T47D (cell line): Measurements from ENCODE around the gene PPIF.
"Not testable (repeated sequence)": the region's sequence is repeated elsewhere in the genome, so short reads cannot be mapped to it uniquely, and the experiment has no call there.

Experiments
- DNase-seq, 2 experiments: peaks; one replicate each; pipeline versions ENCODE4 v3.0.0 to v3.0.0-alpha.2; 2011 to 2012; ENCODE audit warnings: low read depth in 1 of 2, low spot score in 1 of 2
- JUND ChIP-seq: IDR thresholded peaks from 2 replicates; pipeline ENCODE4 v1.6.1; 2012; ENCODE audit warnings: low read depth
- in situ Hi-C: cut with HindIII; loops from 2 replicates; pipeline ENCODE4 v1.10.0; 2016; ENCODE audit warnings: low sequenced_read_pairs, low pct_unique_long_range_greater_than_20kb

Gene PPIF

DNA sequence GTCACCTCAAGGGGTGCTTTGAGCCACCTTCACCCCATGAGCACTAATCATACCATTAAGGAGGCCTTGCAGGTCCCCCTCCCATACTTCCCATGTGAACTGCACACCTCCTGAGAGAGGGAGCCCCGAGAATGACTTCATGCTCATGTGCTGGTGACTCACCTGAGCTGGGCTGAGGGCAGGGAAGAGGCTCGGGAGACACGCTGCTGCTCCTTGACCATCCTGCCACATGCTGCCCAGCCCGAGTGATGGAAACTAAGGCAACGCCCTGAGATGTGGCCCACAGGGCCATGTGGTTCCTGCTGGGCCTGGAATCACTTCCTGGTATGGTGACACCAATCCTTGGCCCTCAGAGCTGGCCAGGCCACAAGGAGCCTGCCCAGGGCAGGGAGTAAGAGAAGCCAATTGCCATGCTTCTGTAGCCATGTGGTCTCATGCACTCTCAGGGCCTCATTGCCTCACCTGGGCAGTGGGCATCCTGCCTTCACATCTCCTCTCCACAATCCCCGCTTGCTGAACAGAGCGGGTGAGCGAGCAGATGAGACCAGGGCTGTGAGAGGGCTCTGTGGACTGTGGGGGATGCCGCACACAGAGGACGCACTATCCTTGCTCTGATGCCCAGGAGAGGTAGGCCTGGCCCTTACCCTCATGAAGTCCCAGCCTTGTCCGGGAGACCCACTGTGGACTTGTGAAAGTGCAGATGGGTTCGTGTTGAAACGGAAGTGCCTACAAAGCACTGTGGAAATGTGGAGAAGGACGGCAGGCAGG is 18.3 kb upstream of the PPIF start:
- no peak for TF ChIP-seq JUND
- in situ Hi-C loops = no loop called here
- DNase-seq = no peak

DNA sequence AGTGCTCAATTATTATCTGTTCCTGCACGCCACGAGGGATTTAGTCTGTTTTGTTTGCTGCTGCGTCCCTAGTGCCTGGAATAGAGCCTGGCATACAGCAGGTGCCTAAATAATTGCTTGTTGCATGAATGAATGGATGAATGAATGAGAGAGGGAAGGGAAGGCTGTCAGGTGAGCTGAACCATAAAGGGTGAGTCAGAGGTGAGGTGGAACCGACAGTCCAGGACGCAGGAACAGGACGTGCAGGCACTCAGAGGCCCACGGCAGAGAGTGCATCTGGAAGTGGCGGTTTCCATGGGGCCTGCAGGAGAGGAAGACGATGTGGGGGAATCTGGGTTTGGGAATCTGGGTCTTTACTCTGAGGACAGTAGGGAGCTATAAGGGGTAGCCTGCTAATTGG is 17.7 kb upstream of the PPIF start:
- DNase-seq = no peak
- TF ChIP-seq JUND = no peak
- in situ Hi-C loops = no loop called here

DNA sequence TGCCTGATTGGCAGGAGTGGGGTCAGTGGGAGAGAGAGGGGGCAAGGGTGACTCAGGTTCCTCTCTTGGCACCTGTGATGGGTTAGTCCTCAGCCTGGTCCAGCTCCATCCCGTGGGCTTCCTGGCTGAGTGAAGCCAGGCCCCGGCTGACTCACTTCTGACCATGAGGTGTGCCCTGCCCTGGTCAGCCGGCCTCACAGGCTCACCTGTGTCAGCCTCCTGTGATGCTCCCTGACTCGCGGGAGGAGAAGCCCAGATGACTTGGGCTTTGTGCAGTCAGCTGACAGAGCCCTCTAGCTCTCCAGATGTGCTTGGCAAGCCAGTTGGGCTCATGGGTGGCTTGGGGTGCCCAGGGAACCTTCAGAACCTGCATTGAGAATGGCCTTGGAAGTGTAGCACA is 16.0 kb upstream of the PPIF start:
- DNase-seq = no peak
- no peak for TF ChIP-seq JUND
- in situ Hi-C loops = no loop called here

DNA sequence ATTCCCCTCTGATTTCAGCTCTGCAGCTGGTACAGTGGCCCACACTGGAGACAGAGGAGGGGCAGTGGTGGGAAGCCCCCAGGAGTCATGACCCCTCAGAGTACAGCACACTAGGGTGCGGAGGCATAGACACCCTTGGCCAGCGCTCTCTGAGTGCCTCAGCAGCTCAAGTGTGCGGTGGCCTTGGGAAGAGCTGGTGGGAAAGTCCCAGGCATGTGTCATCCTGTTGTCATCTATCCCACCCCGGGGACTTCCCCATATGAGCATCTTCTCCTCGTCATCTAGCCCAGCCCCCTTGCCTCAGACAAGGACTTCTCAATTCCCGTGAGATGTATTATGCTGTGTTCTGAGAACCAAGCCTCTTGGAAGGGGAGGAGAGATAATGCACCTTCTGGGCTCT is 15.6 kb upstream of the PPIF start:
- no peak for DNase-seq
- in situ Hi-C loops = no loop called here

DNA sequence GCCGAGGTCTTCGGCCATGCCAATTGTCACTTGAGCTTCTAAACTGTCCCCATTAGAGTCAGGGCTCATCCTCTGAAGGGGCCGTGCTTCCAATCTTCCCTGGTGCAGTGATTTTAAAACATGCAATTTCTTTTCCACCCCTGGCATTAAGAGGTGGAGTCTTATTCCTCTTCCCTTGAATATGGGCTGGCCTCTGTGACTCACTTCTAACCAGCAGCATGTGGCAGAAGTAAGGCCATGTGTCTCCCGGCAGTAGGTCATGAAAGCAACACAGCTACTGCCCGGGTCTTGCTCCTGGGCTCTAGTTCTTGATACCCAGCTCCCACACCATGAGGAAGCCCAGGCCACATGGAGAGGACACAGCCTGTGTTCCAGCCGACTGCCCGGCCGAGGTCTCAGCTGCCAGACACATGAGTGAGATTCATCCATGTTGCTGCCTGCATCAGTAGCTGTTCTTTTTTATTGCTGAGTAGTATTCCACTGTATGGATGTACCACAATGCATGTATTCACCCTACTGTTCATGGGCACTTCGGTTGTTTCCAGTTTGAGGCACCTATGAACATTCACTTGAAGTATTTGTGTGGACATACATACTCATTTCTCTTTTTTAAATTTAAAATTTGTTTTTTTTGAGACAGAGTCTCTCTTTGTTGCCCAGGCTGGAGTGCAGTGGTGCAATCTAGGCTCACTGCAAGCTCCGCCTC is 14.5 kb upstream of the PPIF start:
- DNase-seq, in situ Hi-C loops: not testable (repeated sequence)

More for the DNA sequence above, 15.6 kb upstream of the PPIF start:
- TF ChIP-seq JUND = no peak

DNA sequence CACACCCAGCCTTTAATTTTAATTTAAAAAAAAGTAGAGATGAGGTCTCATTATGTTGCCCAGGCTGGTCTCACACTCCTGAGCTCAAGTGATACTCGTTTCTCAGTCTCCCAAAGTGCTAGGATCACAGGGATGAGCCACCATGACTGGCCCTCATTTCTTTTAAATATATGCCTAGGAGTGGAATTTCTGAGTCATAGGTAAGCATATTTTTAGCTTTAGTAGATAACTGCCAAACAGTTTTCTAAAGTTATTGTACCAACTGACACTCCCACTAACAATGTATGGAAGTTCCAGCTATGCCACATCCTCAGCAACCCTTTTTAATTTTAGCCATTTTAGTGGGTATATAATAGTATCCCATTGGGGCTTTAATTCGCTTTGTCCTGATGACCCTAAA is 13.8 kb upstream of the PPIF start:
- in situ Hi-C loops = no loop called here
- DNase-seq = no peak
- no peak for TF ChIP-seq JUND

DNA sequence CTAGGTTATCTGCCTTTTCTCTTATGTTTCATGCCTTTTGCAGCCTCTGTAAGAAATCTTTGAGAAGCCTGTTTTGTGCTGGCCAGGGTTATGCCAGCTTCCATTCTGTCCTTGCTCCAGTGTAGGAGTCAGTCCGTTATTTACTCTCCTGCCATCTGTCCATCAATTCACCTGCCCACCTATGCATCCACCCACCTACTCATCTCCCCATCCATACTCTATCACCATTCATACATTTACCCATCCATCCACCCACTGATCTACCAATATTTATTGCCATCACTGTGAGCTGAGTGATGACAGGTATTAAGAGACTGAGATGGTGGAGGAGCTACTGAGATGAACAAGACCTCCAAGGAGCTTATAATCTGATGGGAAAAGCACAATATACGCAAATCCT is 12.7 kb upstream of the PPIF start:
- no peak for TF ChIP-seq JUND
- in situ Hi-C loops = no loop called here
- no peak for DNase-seq

DNA sequence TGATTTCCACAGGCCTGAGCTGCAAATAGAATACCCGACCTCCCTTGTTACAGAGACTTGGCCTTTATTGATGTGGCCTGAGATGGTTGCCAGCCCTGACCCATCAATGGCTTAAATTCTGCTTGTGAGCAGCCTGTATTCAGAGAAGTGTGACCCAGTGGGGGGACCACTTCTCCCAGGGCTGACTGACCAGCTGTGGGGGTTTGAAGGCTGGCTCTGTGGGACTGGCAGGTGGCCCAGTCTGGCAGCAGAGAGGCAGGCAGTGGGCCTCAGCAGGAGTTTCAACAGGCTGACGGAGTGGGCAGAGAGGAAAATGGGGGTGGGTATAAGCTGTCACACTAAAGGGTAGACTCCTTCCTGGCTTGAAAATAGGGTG is 12.2 kb upstream of the PPIF start:
- in situ Hi-C loops = no loop called here
- no peak for DNase-seq
- TF ChIP-seq JUND = no peak

DNA sequence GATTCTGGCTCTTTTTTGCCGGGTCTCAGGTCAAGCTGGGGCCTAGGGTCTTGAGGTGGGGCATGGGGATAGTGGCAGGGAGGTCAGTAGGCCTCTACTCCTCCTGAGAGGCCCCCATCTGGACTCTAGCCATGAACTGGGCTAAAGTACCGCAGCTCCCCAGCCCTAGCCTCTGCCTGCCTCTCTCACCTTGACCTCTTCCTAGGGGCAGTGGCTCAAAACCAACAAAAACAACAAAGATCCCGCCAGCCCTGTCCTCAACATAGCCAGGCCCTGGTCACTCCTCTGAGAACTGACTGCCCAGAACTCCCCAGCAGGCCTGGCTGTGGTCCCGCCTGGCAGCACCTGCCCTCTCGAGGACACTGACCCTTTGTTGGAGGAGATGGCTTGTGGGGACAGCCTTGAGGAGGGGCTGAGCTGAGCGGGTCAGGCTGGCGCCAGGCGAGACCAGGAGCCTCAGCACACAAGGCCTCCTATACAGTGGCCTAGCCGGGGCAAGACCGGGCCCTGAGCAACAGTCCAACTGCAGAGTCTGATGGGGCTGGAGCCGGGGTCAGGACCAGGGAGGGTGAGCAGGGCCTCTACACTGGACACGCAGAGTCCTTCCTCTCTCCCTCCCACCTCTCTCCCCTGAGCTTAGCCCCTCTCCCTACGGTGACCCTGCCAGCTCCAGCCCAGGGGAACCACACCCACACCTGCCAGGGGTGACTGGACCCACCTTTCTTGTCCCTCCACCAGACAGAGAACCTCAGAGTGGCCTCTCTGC is 11.6 kb upstream of the PPIF start:
- no peak for DNase-seq
- TF ChIP-seq JUND = no peak
- in situ Hi-C loops = no loop called here

DNA sequence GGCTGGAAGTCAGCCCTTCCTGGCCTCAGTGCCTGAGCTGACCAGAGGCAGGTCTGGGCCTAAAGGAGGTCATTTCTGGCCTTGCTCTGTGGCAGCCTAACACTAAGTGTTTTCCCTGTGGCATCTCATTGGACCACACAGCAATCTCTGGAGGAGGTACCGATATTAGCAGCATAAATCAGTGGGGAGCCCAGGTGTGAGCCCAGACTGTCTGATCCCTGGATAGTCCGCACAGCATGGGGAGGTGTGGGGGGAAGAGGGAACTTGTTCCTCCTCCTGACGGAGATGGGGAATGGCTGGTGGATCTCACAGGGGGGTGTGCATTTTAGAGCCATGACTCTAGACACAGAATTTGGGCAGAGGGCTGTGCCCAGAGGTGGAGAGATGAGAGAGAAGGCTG is 11.0 kb upstream of the PPIF start:
- DNase-seq = no peak
- TF ChIP-seq JUND = no peak
- in situ Hi-C loops = no loop called here

DNA sequence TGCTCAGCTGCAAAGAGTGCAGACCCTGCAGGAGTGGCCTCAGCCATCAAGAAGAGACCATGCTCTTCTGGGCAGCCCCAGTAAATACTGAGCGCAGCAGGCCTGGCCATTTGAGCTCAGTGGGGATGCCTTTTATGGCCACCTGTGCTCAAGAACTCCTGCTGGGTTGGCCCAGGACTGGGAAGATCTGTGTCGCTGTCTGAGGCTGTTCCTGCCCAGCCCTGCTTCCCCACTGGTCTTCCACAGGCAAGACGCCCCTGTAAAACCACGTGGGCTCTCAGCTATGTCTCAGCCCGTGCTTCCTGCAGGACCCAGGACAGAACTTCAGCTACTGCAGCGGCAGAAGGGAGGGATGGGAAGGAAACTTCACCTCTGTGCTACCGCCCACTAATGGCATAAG is 10.5 kb upstream of the PPIF start:
- DNase-seq = no peak
- TF ChIP-seq JUND = no peak
- in situ Hi-C loops = no loop called here

DNA sequence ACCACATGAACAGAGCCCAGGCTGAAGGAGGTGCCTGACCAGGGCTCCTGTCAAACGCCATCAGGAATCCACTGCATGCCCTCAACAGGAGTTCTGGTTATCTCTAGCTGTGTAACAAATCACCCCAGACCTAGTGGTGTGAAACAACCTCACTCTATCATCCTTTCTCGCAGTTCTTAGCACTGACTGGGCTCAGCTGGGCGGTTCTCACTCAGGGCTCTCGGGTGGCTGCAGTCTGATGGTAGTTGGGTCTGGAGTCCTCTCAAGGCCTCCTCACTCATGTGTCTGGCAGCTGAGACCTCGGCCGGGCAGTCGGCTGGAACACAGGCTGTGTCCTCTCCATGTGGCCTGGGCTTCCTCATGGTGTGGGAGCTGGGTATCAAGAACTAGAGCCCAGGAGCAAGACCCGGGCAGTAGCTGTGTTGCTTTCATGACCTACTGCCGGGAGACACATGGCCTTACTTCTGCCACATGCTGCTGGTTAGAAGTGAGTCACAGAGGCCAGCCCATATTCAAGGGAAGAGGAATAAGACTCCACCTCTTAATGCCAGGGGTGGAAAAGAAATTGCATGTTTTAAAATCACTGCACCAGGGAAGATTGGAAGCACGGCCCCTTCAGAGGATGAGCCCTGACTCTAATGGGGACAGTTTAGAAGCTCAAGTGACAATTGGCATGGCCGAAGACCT is 9.3 kb upstream of the PPIF start:
- DNase-seq, in situ Hi-C loops: not testable (repeated sequence)

DNA sequence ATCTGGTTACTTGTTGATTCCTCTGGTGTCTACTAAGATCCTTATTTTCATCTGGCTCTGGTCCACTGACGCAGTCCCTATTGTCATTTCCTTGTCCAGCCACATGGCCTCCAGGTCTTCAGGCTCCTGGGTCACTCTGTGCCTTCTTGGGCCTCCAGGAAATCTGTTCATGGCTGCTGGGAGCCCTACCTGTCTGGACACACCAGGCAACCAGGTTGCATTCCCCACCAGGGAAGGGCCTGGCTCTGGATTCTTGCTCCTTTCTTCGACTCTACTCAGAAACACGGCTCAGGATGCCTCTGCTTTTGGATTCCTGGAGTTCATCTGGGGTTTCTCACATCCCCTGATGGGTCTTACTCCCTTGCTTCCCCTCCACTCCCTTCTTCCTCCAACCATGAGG is 8.0 kb upstream of the PPIF start:
- DNase-seq = no peak
- in situ Hi-C loops = no loop called here
- TF ChIP-seq JUND = no peak
